GM21423 (cell line): ENCODE measurements around the gene IFNA4.
"Not testable (repeated sequence)": the region's sequence is repeated elsewhere in the genome, so short reads cannot be mapped to it uniquely, and the experiment has no call there.

Experiments
- ATAC-seq: cut with Tn5 transposase; IDR thresholded peaks from one replicate; pipeline ENCODE4 v1.9.1; 2021; ENCODE audit warnings: mild to moderate bottlenecking, moderate library complexity; ENCODE audit not compliant: unreplicated experiment

The IFNA4 gene

DNA sequence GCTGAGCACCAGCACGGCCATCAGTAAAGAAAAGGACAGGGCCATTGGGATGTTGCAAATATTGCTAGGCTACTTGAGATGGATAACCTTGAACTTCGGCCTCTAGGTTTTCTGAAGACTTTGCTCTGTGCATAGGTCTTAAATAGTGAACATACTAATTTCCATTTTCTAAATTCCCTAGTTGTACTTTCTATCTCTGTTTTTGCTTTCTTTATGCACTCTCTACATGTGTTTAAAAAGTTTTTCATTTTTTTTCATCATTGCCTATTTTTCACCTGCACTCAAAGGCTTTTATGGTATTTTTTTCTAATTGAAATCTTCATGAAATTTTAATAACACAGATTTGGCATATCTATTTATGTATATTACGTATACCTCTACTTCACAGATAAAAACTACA is at the start of gene IFNA4:
Gene IFNA4, minus strand, starts transcription at position 101 of the 400 bp plus-strand sequence. Its CDS starts 56 bp downstream, at position 45.
- not testable (repeated sequence) for ATAC-seq

- ATAC-seq = not testable (repeated sequence)
Measured at GRCh38 chr9:21236360-21236714, 49.0 kb upstream of the IFNA4 start.

- peak; percentile 87 for ATAC-seq
Measured at GRCh38 chr9:21235468-21236359, 48.3 kb upstream of the IFNA4 start.

DNA sequence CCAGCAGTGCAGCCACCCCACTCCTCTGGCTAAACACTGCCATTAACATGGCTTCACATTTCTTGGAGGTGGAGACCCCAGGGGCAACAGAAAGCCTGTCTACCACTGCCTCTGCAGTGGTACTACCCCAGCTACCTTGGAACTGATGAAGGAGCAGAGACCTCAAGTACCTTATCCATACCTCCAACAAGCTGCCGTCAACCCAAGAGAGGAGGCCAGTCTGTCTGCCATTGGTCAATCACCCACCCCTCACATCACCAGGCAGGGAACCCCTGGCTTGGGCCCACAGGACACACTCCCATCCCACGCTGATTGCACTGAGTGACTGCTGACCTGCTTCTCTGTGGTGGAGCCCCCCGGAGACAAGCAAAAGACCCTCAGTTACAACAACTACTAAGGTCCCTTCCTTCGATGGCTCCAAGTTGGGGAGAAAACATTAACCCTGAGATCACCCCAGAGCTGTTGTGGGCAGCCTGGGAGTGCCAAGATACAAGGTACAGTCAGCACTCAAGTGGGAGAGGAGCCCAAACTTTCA is 46.8 kb upstream of the IFNA4 start:
- no peak for ATAC-seq

DNA sequence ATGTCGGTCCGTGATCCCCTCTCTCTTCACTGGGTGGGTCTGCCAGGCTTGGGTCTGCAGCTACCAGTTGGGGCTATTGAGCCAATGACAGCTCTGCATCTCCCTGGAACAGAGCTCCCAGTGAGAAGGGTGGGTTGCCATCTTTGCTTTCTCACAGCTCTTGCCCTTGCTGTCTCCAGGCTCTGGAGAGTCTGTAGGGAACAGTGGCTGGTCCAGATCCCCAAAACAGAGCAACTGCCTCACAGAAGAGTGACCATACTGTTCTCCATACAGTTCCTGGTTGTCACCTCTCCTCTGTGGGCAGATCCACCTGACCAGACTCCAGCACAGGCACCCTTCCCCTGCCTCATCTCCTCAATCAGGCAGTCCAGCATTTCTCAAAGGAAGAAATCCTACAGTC is 45.9 kb upstream of the IFNA4 start:
- ATAC-seq = no peak

GRCh38 chr9:21228122-21228521 is 40.7 kb upstream of the IFNA4 start, which contains the start of gene IFNA17:
Gene IFNA17, minus strand, starts transcription at chr9:21228222. Its CDS starts 49 bp downstream, at chr9:21228173.
- no peak for ATAC-seq

- not testable (repeated sequence) for ATAC-seq
Measured at GRCh38 chr9:21217211-21217610, 29.8 kb upstream of the IFNA4 start, which contains the start of gene IFNA16. Gene IFNA16, minus strand, starts transcription at chr9:21217311. Its CDS starts 6 bp downstream, at chr9:21217305.

GRCh38 chr9:21213411-21214326 is 26.3 kb upstream of the IFNA4 start:
- peak; percentile 70 for ATAC-seq

DNA sequence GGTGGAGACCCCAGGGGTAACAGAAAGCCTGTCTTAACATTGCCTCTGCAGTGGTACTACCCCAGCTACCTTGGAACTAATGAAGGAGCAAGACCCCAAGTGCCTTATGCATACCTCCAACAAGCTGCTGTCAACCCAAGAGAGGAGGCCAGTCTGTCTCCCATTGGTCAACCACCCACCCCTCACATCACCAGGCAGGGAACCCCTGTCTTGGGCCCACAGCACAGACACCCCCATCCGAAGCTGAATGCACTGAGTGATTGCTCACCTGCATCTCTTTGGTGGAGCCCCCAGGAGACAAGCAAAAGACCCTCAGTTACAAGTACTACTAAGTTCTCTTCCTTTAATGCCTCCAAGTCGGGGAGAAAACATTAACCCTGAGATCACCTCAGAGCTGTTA is 24.8 kb upstream of the IFNA4 start:
- not testable (repeated sequence) for ATAC-seq

DNA sequence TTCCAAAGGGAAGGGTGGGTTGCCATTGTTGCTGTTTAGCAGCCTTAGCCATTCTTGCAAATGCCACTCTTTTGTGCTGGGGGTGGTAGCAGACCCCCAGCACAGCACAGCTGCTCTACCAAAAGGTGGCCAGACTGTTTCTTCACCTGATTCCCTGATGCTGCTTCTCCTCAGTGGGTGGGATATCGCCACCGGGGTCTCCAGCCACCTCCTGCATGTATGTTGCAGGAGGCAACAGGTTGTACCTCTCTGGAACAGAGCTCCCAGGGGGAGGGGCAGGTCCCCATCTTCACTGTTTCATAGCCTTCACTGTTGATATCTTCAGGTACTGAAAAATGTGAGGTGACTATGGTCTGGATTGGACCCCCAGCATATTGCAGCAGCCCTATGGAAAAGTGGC is 23.4 kb upstream of the IFNA4 start:
- not testable (repeated sequence) for ATAC-seq

DNA sequence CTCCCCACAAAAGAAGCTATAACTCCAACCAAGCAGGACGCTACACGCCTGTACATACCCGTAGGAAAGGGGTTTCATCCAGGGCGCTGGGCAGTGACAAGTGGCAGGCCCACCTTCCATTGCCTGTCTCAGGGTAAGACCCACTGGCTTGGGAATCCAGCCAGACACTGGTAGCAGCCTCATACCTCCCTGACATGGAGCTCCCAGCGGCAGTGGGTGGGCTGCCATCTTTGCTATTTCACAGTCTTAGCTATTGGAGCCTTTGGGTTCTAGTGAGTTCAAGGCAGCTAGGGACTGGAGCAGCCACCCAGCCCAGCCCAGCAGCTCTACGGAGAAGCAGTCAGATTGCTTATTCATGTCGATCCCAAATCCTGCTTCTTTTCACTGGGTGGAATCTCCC is 22.9 kb upstream of the IFNA4 start:
- ATAC-seq = no peak

- not testable (repeated sequence) for ATAC-seq
Measured at GRCh38 chr9:21207043-21207442, 19.7 kb upstream of the IFNA4 start, which contains the start of gene IFNA10. Gene IFNA10, minus strand, starts transcription at chr9:21207143. Its CDS starts 46 bp downstream, at chr9:21207097.

GRCh38 chr9:21205204-21205603 is 17.8 kb upstream of the IFNA4 start:
- no peak for ATAC-seq

- not testable (repeated sequence) for ATAC-seq
Measured at GRCh38 chr9:21202105-21202504, 14.7 kb upstream of the IFNA4 start, which contains the start of gene IFNA7. Gene IFNA7, minus strand, starts transcription at chr9:21202205. Its CDS starts 40 bp downstream, at chr9:21202165.

DNA sequence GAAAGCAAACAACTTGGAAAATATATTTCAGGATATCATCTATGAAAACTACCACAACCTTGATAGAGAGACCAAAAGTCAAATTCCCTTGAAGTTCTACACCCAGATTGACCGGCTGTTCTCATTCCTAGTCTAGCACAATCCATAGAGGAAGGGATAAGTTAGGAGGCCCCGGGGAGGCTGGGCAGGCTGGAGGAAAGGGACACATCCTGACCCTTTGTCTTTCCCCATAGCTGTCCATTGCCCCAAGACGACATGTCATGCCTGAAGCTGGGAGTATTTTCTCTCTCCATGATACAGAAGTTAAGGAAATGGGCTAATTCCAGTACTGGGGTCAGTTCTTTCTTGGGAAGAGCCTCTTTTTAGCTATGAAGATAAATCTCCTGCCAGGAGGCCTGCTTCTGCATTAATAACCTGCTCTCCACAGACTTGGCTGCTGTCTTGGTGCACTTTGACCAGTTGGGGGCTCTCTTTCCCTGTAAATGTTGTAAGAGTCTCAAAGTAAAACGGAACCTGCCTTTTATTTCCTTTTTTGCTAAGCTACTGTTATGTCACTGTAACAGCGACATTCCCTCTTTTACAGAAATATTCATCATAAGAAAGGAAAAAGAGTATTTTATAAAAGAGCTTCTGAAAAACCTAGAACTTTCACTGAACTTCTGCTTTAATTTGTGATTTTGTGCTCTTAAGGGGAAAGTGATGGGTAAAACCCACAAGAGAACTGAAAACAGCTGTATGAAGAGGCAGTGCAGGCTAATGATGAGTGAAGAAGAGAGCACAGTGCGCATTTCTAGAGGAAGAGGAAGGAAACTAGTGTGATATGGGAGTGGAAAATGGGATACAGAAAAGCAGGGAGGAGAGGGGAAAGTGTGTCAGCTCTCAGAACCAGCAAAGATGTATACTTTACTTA is 7.7 kb upstream of the IFNA4 start:
- ATAC-seq = peak; percentile 92

DNA sequence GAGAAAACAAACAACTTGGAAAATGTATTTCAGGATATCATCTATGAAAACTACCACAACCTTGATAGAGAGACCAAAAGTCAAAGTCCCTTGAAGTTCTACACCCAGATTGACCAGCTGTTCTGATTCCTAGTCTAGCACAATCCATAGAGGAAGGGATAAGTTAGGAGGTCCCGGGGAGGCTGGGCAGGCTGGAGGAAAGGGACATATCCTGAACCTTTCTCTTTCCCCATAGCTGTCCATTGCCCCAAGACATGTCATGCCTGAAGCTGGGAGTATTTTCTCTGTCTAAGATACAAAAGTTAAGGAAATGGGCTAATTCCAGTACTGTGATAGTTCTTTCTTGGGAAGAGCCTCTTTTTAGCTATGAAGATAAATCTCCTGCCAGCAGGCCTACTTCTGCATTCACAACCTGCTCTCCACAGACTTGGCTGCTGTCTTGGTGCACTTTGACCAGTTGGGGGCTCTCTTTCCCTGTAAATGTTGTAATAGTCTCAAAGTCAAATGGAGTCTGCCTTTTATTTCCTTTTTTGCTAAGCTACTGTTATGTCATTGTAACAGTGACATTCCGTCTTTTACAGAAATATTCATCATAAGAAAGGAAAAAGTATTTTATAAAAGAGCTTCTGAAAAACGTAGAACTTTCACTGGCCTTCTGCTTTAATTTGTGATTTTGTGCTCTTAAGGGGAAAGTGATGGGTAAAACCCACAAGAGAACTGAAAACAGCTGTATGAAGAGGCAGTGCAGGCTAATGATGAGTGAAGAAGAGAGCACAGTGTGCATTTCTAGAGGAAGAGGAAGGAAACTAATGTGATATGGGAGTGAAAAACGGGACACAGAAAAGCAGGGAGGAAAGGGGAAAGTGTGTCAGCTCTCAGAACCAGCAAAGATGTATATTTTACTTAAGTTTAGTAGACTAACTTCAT is 4.3 kb downstream of the IFNA4 start:
- ATAC-seq = peak; percentile 91

- ATAC-seq = no peak
Measured at GRCh38 chr9:21174671-21175070, 12.7 kb downstream of the IFNA4 start.

DNA sequence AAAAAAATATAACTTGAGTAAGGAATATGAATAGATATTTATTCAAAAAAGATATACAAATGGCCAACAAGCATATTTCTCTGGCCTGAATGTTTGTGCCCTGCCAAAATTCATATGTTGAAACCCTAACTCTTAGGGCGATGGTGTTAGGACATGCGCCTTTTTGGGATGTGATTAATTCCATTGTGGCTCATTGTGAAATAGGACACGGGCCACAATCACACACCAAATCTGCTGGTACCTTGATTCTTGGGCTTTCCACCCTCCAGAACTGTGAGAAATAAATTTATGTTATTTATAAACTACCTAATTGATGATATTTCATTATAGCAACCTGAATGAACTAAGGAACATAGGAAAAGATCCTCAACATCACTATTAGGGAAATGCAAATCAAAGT is 15.2 kb downstream of the IFNA4 start:
- no peak for ATAC-seq

- ATAC-seq = no peak
Measured at GRCh38 chr9:21171351-21171750, 16.0 kb downstream of the IFNA4 start.
